Measurements from ENCODE around the gene PURA. TPM values are rescaled to one million over a fixed set of nuclear protein-coding genes. Genes with fewer than 3 reads are reported as not detected.

PURA gene
- total and polyA plus RNA-seq, 2 of the 13 experiments (the other 11 are each of a cell fraction or from before 2014, with no cell fraction given) = 2.0 to 5.0 TPM

- peaks cover 4% of the 10 kb centered on the region for H3K79me2 ChIP-seq (ENCODE audit: insufficient read depth, low read length)
- no peak for DNase-seq (ENCODE audit: low spot score)
- H3K4me1 ChIP-seq (ENCODE audit: insufficient read depth, low read length) = no peaks in the 10 kb centered on the region
- H3K36me3 ChIP-seq (replicated peaks in 1 of 2; ENCODE audit: control insufficient read depth in 1 of 2, insufficient read depth in 2 of 2, low read length in 2 of 2) = no peaks in the 10 kb centered on the region
- intact Hi-C loops (cut with micrococcal nuclease; ENCODE audit: unreplicated experiment) (no loop called here), in situ Hi-C loops (cut with HindIII; ENCODE audit: extremely low pct_ligation_motif_present, low pct_unique_long_range_greater_than_20kb) (no loop called here)
- POLR2A ChIA-PET = no interaction called here
- H4K20me1 ChIP-seq (ENCODE audit: insufficient read depth, low read length) = no peaks in the 10 kb centered on the region
- H3K4me3 ChIP-seq (replicated peaks in 1 of 3; ENCODE audit: insufficient read depth in 1 of 3, low read depth in 2 of 3, low read length in 3 of 3) = no peak overlapping the region
- no peak overlapping the region for H3K27ac ChIP-seq (ENCODE audit: extremely low read length, insufficient read depth, low read length)
- no peak overlapping the region for H3K4me2 ChIP-seq (ENCODE audit: low read depth, low read length)
- CTCF ChIA-PET (ENCODE audit: low intra/inter-chr PET ratio, low total read pairs) = no interaction called here
- no peak for ATAC-seq
- FAIRE-seq = no peak
- TF ChIP-seq ZSCAN25 (CRISPR knock-in tag; IDR thresholded peaks at IDR 0.05) = no peak
- no peak for TF ChIP-seq MXD3 (CRISPR knock-in tag; IDR thresholded peaks at IDR 0.05)
- no peak for TF ChIP-seq CREB3 (CRISPR knock-in tag; IDR thresholded peaks at IDR 0.05)
- TF ChIP-seq ZNF652 (CRISPR knock-in tag; IDR thresholded peaks at IDR 0.05; ENCODE audit: borderline replicate concordance, low read depth) = no peak
- TF ChIP-seq ZNF431 (CRISPR knock-in tag; IDR thresholded peaks at IDR 0.05; ENCODE audit: borderline replicate concordance, low read depth) = no peak
- no peak for TF ChIP-seq WIZ (CRISPR knock-in tag; IDR thresholded peaks at IDR 0.05)
- no peak for TF ChIP-seq ZNF776 (CRISPR knock-in tag; IDR thresholded peaks at IDR 0.05)
- TF ChIP-seq ZNF260 (CRISPR knock-in tag; IDR thresholded peaks at IDR 0.05; ENCODE audit: borderline replicate concordance, low read depth) = no peak
- no peak for TF ChIP-seq ZNF703 (CRISPR knock-in tag; IDR thresholded peaks at IDR 0.05; ENCODE audit: borderline replicate concordance)
- TF ChIP-seq ZBTB33 (CRISPR knock-in tag; IDR thresholded peaks at IDR 0.05) = no peak
- TF ChIP-seq CCDC6 (CRISPR knock-in tag; IDR thresholded peaks at IDR 0.05) = no peak
- no peak for TF ChIP-seq DNMT3B (CRISPR knock-in tag; conservative IDR thresholded peaks at IDR 0.05)
- no TSS peak for BruUV-seq (replicated peaks)
- H3K9ac ChIP-seq (ENCODE audit: insufficient read depth, low read depth, low read length) = no peak overlapping the region
- 92% methylated on average over 3 of the region's 3 CpGs for WGBS (ENCODE audit: low lambda C conversion rate)
- H3K9me3 ChIP-seq (ENCODE audit: low read length) = no peaks in the 10 kb centered on the region
- H3K27me3 ChIP-seq (ENCODE audit: control insufficient read depth in 1 of 2, insufficient read depth in 2 of 2, low read length in 2 of 2) = no peaks in the 10 kb centered on the region; a peak in 1 of 5 replicates
- no peak overlapping the region for H2AFZ ChIP-seq (ENCODE audit: low read length)
Observed at GRCh38 chr5:140131967-140132409, 18.1 kb downstream of the PURA start.
